Liver (tissue), 9 donors: ENCODE data around the gene SHB. TPM values are rescaled to one million over a fixed set of nuclear protein-coding genes. Genes with fewer than 3 reads are reported as not detected.

ENCODE experiments used
- DNase-seq: peaks from one replicate; pipeline ENCODE4 v3.0.0-alpha.2; 2017; ENCODE audit warnings: low spot score
- H3K27ac ChIP-seq, 2 donors: one replicate each; pipeline ENCODE4 v1.7.0; 2013; ENCODE audit warnings: inconsistent platforms in 2 of 2, low read length in 2 of 2, control low read depth in 1 of 2, low read depth in 1 of 2, mild to moderate bottlenecking in 1 of 2
- H3K27me3 ChIP-seq, 4 donors: one replicate each; pipeline versions ENCODE4 v1.6.1 to v1.7.0; 2013; ENCODE audit warnings: low read length in 3 of 4, inconsistent platforms in 1 of 4, mild to moderate bottlenecking in 1 of 4, moderate library complexity in 1 of 4; ENCODE audit not compliant: control insufficient read depth in 4 of 4, insufficient read depth in 4 of 4
- H3K36me3 ChIP-seq, 4 donors: one replicate each; pipeline versions ENCODE4 v1.6.1 to v1.7.0; 2013; ENCODE audit warnings: low read length in 3 of 4, mild to moderate bottlenecking in 3 of 4, low read depth in 1 of 4, moderate library complexity in 1 of 4; ENCODE audit not compliant: control insufficient read depth in 4 of 4, insufficient read depth in 3 of 4
- H3K4me1 ChIP-seq, 4 donors: one replicate each; pipeline versions ENCODE4 v1.6.1 to v1.7.0; 2013; ENCODE audit warnings: low read length in 3 of 4, mild to moderate bottlenecking in 3 of 4, moderate library complexity in 1 of 4; ENCODE audit not compliant: control insufficient read depth in 4 of 4, insufficient read depth in 4 of 4
- H3K4me3 ChIP-seq, 3 donors: one replicate each; pipeline versions ENCODE4 v1.6.1 to v1.7.0; 2013; ENCODE audit warnings: low read length in 3 of 3, control low read depth in 1 of 3, low read depth in 1 of 3, mild to moderate bottlenecking in 1 of 3
- H3K9ac ChIP-seq, 2 donors: one replicate each; pipeline ENCODE4 v1.7.0; 2013; ENCODE audit warnings: low read length in 2 of 2, mild to moderate bottlenecking in 2 of 2, moderate library complexity in 2 of 2, control low read depth in 1 of 2, low read depth in 1 of 2
- H3K9me3 ChIP-seq, 4 donors: one replicate each; pipeline versions ENCODE4 v1.6.1 to v1.7.0; 2013; ENCODE audit warnings: low read length in 3 of 4; ENCODE audit not compliant: control insufficient read depth in 4 of 4
- EGR1 ChIP-seq, 2 donors: IDR thresholded peaks; 2 replicates each; pipeline ENCODE4 v1.6.1; 2016 to 2018; ENCODE audit warnings: antibody characterized with exemption in 2 of 2, low read depth in 2 of 2
- FOXA1 ChIP-seq: IDR thresholded peaks from 2 replicates; pipeline ENCODE4 v1.6.1; 2016; ENCODE audit warnings: antibody characterized with exemption
- FOXA2 ChIP-seq: IDR thresholded peaks from 2 replicates; pipeline ENCODE4 v1.6.1; 2016; ENCODE audit warnings: antibody characterized with exemption
- GABPA ChIP-seq, 2 donors: IDR thresholded peaks in 1 of 2; conservative IDR thresholded peaks in 1 of 2; 2 replicates each; pipeline ENCODE4 v1.6.1; 2016; ENCODE audit warnings: antibody characterized with exemption in 2 of 2, mild to moderate bottlenecking in 1 of 2, moderate library complexity in 1 of 2
- HNF4A ChIP-seq, 2 donors: conservative IDR thresholded peaks; 2 replicates each; pipeline ENCODE4 v1.6.1; 2016; ENCODE audit warnings: antibody characterized with exemption in 2 of 2, mild to moderate bottlenecking in 2 of 2
- HNF4G ChIP-seq: IDR thresholded peaks from 2 replicates; pipeline ENCODE4 v1.6.1; 2016; ENCODE audit warnings: antibody characterized with exemption
- NR2F2 ChIP-seq: IDR thresholded peaks from 2 replicates; pipeline ENCODE4 v1.6.1; 2016; ENCODE audit warnings: antibody characterized with exemption
- RAD21 ChIP-seq, 2 donors: IDR thresholded peaks; 2 replicates each; pipeline ENCODE4 v1.6.1; 2016; ENCODE audit warnings: antibody characterized with exemption in 2 of 2, mild to moderate bottlenecking in 2 of 2
- RXRA ChIP-seq, 2 donors: IDR thresholded peaks; 2 replicates each; pipeline ENCODE4 v1.6.1; 2017 to 2018; ENCODE audit warnings: antibody characterized with exemption in 2 of 2, mild to moderate bottlenecking in 1 of 2
- SP1 ChIP-seq: IDR thresholded peaks from 2 replicates; pipeline ENCODE4 v1.6.1; 2018; ENCODE audit warnings: antibody characterized with exemption, mild to moderate bottlenecking
- TAF1 ChIP-seq: conservative IDR thresholded peaks from 2 replicates; pipeline ENCODE4 v1.6.1; 2016; ENCODE audit warnings: antibody characterized with exemption, mild to moderate bottlenecking
- YY1 ChIP-seq: IDR thresholded peaks from 2 replicates; pipeline ENCODE4 v1.6.1; 2016; ENCODE audit warnings: antibody characterized with exemption, mild to moderate bottlenecking
- WGBS: extraction: QIAGEN DNeasy Blood & Tissue Kit; methylation state at CpG from one replicate; pipeline ENCODE4 v1.1.7; 2013; 5-methylcytosine and 5-hydroxymethylcytosine counted together
- polyA plus RNA-seq, 2 donors: library from polyadenylated mRNA; stranded (reverse) in 1 of 2; unstranded in 1 of 2; fragments of 200-250 nt in 1 of 2; fragments of >200 nt in 1 of 2; fragmentation: Nextera tagmentation in 1 of 2; extraction: Ambion mirVana in 1 of 2; gene quantifications; one replicate each; pipeline versions ENCODE4 v1.2.1 to v1.2.3, GENCODE V29; 2013 to 2015
- total RNA-seq, 2 donors: library from RNA; depleted of rRNA; stranded (reverse); fragments of >200 nt; gene quantifications; one replicate each; pipeline ENCODE4 v1.2.3, GENCODE V29; 2014
- TF ChIP-seq, protein P1 (sequence below): IDR thresholded peaks from 2 replicates; pipeline ENCODE4 v1.6.1; 2016; ENCODE audit warnings: antibody characterized with exemption
- TF ChIP-seq, protein P2 (sequence below): IDR thresholded peaks from 2 replicates; pipeline ENCODE4 v1.6.1; 2016; ENCODE audit warnings: antibody characterized with exemption
- TF ChIP-seq, protein P3 (sequence below): IDR thresholded peaks from 2 replicates; pipeline ENCODE4 v1.6.1; 2016; ENCODE audit warnings: antibody characterized with exemption
- TF ChIP-seq, protein P4 (sequence below): fragments of 150-350 bp; IDR thresholded peaks from 2 replicates; pipeline ENCODE4 v1.5.1; 2017; ENCODE audit warnings: improper control_type of control experiment, low read depth, low read length; ENCODE audit not compliant: missing input control
- TF ChIP-seq, protein P5 (sequence below): IDR thresholded peaks from 2 replicates; pipeline ENCODE4 v1.6.1; 2016; ENCODE audit warnings: antibody characterized with exemption, mild to moderate bottlenecking
- donor health status: healthy.
- donor health status: healthy.
- donor health status: healthy.
- donor health status: healthy.
- donor health status: healthy.

SHB gene
- total and polyA plus RNA-seq, 4 donors: 3.4 to 17.3 (median 7.0) TPM

DNA sequence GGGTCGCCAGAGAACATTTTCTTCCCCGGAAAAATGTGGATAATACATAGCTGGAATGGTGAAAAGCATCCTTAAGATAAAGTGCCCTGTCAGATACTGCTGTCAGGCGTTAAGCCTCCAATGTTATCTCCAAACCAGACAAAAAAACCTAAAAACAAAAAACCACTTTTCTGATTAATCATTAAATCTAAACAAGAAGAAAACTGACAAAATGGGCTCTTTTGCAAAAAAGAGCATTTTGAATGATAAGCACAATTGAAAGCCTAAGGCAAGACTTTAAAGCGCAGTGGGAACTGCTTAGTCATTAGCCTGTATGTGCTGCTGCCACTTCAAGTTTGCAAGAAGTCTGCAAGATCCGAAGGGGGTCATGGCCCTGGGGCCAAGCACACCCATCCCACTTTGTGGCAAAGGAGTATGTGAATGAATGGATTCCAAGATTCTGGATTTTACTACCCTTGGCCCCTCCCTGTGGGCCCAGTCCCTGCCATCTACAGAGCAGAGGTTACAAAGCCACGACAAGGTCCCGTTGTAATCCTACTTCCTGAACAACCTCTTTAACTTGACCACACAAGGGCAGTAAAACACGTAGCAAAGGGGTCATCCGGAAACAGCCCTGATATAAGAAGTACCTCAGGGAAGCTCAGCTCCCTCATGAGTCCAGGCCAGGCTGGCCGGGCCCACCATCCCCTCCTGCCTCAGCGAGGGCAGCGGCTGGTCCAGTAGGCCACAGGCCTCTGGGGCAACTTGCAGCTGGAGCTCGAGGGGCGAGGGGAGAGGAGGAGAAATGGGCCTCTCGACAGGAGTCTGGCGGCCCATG lies 29.7 kb downstream of the SHB start:
- no peaks in the 10 kb centered on the region for H3K9me3 ChIP-seq
- peak overlapping the region in 1 of 2 donors; percentile 11 for H3K27ac ChIP-seq
- no peak overlapping the region for H3K9ac ChIP-seq
- peaks cover 0 to 2% (median 0%) of the 10 kb centered on the region in 4 donors for H3K36me3 ChIP-seq
- WGBS: 68% methylated on average over 16 of the region's 16 CpGs
- H3K4me1 ChIP-seq: peaks cover 18 to 67% (median 41%) of the 10 kb centered on the region in 4 donors
- TF ChIP-seq, protein P1, sequence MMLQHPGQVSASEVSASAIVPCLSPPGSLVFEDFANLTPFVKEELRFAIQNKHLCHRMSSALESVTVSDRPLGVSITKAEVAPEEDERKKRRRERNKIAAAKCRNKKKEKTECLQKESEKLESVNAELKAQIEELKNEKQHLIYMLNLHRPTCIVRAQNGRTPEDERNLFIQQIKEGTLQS: no peak
- TF ChIP-seq, protein P2, sequence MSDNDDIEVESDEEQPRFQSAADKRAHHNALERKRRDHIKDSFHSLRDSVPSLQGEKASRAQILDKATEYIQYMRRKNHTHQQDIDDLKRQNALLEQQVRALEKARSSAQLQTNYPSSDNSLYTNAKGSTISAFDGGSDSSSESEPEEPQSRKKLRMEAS: no peak
- TF ChIP-seq RXRA (IDR thresholded peaks at IDR 0.05): peak in 1 of 2 donors; percentile 5
- TF ChIP-seq NR2F2: peak; percentile 86
- TF ChIP-seq YY1: no peak
- peak; percentile 2 for TF ChIP-seq SP1
- TF ChIP-seq HNF4G: no peak
- TF ChIP-seq RAD21 (IDR thresholded peaks at IDR 0.05): no peak
- TF ChIP-seq FOXA2: no peak
- DNase-seq: peak; percentile 56
- H3K4me3 ChIP-seq: no peak overlapping the region
- H3K27me3 ChIP-seq: no peaks in the 10 kb centered on the region

DNA sequence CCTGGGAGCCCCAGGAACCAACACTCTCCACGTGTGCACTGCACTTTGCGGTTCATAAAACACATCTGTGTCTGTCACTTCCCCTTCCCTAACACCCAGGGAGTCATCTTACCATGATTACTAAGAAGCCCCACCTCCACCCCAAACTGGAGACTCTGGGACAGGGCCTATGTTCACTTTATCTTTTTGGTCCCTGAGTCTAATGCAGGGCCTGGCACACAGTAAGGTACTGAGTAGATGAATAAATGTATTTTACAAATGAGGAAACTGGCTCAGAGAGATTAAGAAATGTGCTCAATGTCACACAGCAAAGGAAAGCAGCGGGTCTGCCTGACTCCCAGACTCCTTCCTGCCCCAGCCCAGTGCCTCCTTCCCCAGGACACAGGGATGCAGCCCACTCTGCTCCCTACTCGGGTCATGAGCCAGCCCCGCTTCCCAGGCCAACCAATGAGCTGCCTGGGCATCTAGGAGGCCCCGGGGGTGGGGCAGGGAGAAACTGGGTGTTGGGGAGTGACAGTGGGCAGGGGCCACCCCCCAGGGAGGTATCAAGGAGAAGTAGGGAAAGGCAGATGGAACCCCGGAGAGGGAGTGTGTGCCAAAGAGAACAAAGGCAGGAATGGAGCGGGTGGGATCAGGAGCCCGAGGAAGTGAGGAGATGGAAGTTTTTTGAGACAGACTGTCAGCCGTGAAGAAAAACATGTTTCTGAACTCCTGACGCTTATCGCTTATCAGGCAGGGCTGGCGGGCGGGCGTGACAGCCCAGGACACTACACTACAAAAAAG lies 30.5 kb downstream of the SHB start:
- Histone ChIP-seq H3K4me1 (peaks cover 12 to 63% (median 38%) of the 10 kb centered on the region in 4 donors), H3K9me3 (no peaks in the 10 kb centered on the region), H3K36me3 (peaks cover 0 to 2% (median 0%) of the 10 kb centered on the region in 4 donors), H3K9ac (no peak overlapping the region), H3K27me3 (no peaks in the 10 kb centered on the region), H3K27ac (peak overlapping the region in 1 of 2 donors; percentile 11), H3K4me3 (no peak overlapping the region)
- DNase-seq: peak; percentile 70
- WGBS: 71% methylated on average over 15 of the region's 15 CpGs
- TF ChIP-seq, protein P3, sequence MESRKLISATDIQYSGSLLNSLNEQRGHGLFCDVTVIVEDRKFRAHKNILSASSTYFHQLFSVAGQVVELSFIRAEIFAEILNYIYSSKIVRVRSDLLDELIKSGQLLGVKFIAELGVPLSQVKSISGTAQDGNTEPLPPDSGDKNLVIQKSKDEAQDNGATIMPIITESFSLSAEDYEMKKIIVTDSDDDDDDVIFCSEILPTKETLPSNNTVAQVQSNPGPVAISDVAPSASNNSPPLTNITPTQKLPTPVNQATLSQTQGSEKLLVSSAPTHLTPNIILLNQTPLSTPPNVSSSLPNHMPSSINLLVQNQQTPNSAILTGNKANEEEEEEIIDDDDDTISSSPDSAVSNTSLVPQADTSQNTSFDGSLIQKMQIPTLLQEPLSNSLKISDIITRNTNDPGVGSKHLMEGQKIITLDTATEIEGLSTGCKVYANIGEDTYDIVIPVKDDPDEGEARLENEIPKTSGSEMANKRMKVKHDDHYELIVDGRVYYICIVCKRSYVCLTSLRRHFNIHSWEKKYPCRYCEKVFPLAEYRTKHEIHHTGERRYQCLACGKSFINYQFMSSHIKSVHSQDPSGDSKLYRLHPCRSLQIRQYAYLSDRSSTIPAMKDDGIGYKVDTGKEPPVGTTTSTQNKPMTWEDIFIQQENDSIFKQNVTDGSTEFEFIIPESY: no peak
- TF ChIP-seq, protein P1: no peak
- TF ChIP-seq FOXA1 (no peak), HNF4G (no peak), HNF4A (conservative IDR thresholded peaks at IDR 0.05) (no peak), SP1 (peak; percentile 11), TAF1 (no peak), EGR1 (IDR thresholded peaks at IDR 0.05; ENCODE audit: low read depth in 2 of 2) (no peak), YY1 (no peak), RAD21 (IDR thresholded peaks at IDR 0.05) (no peak), FOXA2 (no peak), RXRA (IDR thresholded peaks at IDR 0.05) (peak in 1 of 2 donors; percentile 3), NR2F2 (no peak), GABPA (IDR thresholded peaks at IDR 0.05 in 1 of 2, conservative IDR thresholded peaks at IDR 0.05 in 1 of 2) (no peak)
- TF ChIP-seq, protein P4, sequence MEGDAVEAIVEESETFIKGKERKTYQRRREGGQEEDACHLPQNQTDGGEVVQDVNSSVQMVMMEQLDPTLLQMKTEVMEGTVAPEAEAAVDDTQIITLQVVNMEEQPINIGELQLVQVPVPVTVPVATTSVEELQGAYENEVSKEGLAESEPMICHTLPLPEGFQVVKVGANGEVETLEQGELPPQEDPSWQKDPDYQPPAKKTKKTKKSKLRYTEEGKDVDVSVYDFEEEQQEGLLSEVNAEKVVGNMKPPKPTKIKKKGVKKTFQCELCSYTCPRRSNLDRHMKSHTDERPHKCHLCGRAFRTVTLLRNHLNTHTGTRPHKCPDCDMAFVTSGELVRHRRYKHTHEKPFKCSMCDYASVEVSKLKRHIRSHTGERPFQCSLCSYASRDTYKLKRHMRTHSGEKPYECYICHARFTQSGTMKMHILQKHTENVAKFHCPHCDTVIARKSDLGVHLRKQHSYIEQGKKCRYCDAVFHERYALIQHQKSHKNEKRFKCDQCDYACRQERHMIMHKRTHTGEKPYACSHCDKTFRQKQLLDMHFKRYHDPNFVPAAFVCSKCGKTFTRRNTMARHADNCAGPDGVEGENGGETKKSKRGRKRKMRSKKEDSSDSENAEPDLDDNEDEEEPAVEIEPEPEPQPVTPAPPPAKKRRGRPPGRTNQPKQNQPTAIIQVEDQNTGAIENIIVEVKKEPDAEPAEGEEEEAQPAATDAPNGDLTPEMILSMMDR: no peak
- TF ChIP-seq, protein P5, sequence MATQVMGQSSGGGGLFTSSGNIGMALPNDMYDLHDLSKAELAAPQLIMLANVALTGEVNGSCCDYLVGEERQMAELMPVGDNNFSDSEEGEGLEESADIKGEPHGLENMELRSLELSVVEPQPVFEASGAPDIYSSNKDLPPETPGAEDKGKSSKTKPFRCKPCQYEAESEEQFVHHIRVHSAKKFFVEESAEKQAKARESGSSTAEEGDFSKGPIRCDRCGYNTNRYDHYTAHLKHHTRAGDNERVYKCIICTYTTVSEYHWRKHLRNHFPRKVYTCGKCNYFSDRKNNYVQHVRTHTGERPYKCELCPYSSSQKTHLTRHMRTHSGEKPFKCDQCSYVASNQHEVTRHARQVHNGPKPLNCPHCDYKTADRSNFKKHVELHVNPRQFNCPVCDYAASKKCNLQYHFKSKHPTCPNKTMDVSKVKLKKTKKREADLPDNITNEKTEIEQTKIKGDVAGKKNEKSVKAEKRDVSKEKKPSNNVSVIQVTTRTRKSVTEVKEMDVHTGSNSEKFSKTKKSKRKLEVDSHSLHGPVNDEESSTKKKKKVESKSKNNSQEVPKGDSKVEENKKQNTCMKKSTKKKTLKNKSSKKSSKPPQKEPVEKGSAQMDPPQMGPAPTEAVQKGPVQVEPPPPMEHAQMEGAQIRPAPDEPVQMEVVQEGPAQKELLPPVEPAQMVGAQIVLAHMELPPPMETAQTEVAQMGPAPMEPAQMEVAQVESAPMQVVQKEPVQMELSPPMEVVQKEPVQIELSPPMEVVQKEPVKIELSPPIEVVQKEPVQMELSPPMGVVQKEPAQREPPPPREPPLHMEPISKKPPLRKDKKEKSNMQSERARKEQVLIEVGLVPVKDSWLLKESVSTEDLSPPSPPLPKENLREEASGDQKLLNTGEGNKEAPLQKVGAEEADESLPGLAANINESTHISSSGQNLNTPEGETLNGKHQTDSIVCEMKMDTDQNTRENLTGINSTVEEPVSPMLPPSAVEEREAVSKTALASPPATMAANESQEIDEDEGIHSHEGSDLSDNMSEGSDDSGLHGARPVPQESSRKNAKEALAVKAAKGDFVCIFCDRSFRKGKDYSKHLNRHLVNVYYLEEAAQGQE: no peak
